SK-N-SH treated with all-trans-retinoic acid at 6 μM for 48 hours (cell line): ENCODE data around the gene ARL15.

Experiments used
- ARNTL ChIP-seq: fragments of 450-650 bp; formaldehyde crosslinking; IDR thresholded peaks from 2 replicates; pipeline ENCODE4 v1.5.0; 2020; ENCODE audit warnings: low read depth, mild to moderate bottlenecking, moderate library complexity, borderline replicate concordance
- OSR1 ChIP-seq: fragments of 250-450 bp; sonication (Bioruptor Pico); IDR thresholded peaks from 2 replicates; pipeline ENCODE4 v1.8.0; 2022; ENCODE audit warnings: moderate library complexity, mild to moderate bottlenecking, inconsistent platforms
- ZC3H10 ChIP-seq: fragments of 250-450 bp; sonication (Bioruptor Pico); IDR thresholded peaks from 2 replicates; pipeline ENCODE4 v1.5.1; 2021; ENCODE audit warnings: mild to moderate bottlenecking, moderate library complexity
- ZNF565 ChIP-seq: fragments of 450-650 bp; formaldehyde crosslinking; conservative IDR thresholded peaks from 2 replicates; pipeline ENCODE4 v1.5.0; 2020; ENCODE audit warnings: low read depth, mild to moderate bottlenecking, moderate library complexity
- TF ChIP-seq, protein P1 (sequence below): fragments of 250-450 bp; sonication (Bioruptor Pico); IDR thresholded peaks from 2 replicates; pipeline ENCODE4 v1.5.1; 2021; ENCODE audit warnings: mild to moderate bottlenecking, moderate library complexity

DNA sequence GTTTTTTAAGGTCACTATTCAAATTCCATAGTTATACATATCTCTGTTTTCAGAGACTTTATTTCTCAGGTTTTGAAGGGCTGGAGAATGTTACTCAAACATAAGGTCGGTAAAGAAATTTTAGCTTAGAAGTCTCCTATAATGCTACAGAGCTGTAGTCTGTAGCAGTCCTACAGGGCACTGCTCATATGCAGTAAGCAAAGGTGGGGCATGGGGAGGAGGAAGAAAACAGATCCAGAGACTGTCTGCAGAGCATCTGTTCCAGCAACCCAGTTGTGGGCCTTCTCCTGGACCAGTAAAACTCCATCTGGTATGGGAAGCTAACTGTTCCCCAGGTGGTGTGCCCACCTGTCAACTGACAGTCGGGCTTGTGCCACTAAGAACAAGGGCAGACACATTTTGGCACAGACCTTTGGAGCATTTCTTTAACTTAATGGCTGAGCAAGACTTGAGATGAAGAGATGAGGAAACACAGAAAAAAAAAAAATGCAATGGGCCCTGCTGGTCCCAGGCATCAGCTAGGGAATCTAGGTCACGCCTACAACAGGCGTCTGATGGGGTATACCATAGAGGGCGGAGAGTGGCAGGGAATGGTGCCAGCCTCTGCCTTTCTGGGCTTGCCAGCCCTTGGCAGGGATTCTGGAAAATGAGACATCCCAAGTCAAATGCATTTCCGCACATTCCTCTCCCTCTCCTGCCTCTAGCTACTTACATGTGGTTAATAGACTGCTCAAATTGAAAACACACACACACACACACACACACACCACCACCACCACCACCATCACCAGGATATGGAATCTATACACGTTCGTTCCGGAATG is 218.9 kb downstream of the ARL15 start:
- no peak for TF ChIP-seq OSR1 (CRISPR knock-in tag)
- TF ChIP-seq ARNTL (CRISPR knock-in tag) = no peak
- TF ChIP-seq ZC3H10 = no peak
- TF ChIP-seq, protein P1, sequence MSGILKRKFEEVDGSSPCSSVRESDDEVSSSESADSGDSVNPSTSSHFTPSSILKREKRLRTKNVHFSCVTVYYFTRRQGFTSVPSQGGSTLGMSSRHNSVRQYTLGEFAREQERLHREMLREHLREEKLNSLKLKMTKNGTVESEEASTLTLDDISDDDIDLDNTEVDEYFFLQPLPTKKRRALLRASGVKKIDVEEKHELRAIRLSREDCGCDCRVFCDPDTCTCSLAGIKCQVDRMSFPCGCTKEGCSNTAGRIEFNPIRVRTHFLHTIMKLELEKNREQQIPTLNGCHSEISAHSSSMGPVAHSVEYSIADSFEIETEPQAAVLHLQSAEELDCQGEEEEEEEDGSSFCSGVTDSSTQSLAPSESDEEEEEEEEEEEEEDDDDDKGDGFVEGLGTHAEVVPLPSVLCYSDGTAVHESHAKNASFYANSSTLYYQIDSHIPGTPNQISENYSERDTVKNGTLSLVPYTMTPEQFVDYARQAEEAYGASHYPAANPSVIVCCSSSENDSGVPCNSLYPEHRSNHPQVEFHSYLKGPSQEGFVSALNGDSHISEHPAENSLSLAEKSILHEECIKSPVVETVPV (CRISPR knock-in tag) = no peak
- TF ChIP-seq ZNF565 (CRISPR knock-in tag) = no peak
